Chondrocyte (in vitro differentiated cells): ENCODE results near the gene PYGB. TPM values are rescaled to one million over a fixed set of nuclear protein-coding genes. Genes with fewer than 3 reads are reported as not detected.

Source experiments
- DNase-seq: peaks from one replicate; pipeline ENCODE4 v3.0.0; 2021; ENCODE audit warnings: mixed read lengths, low spot score
- H3K27ac Mint-ChIP-seq: one replicate; pipeline ENCODE4 v1.8.0; 2021; ENCODE audit warnings: mild to moderate bottlenecking, moderate library complexity, mixed read lengths; ENCODE audit not compliant: unreplicated experiment
- H3K27me3 Mint-ChIP-seq: 2 replicates; pipeline ENCODE4 v1.8.0; 2021; ENCODE audit warnings: low read depth, mixed read lengths
- H3K36me3 Mint-ChIP-seq: 2 replicates; pipeline ENCODE4 v1.8.0; 2021; ENCODE audit warnings: low read depth, mixed read lengths
- H3K4me1 Mint-ChIP-seq: 2 replicates; pipeline ENCODE4 v1.8.0; 2021; ENCODE audit warnings: low read depth, mild to moderate bottlenecking, mixed read lengths
- H3K4me3 Mint-ChIP-seq: one replicate; pipeline ENCODE4 v1.8.0; 2021; ENCODE audit warnings: mild to moderate bottlenecking, moderate library complexity, mixed read lengths; ENCODE audit not compliant: unreplicated experiment
- H3K9me3 Mint-ChIP-seq: 2 replicates; pipeline ENCODE4 v1.8.0; 2021; ENCODE audit warnings: low read depth, mixed read lengths
- CTCF ChIP-seq: fragments of 200-600 bp; sonication (generic); IDR thresholded peaks from 2 replicates; pipeline ENCODE4 v1.5.0; 2021; ENCODE audit warnings: antibody characterized with exemption, mild to moderate bottlenecking, moderate library complexity
- total RNA-seq: library from RNA; stranded (reverse); gene quantifications from 3 replicates; pipeline ENCODE4 v1.2.1, GENCODE V29; 2021

The PYGB gene
- total RNA-seq, 1 donor from 2014 or later = 171 TPM

- no peak for TF ChIP-seq CTCF
- Mint-ChIP-seq H3K27ac (no peak overlapping the region), H3K4me3 (no peak overlapping the region), H3K9me3 (no peaks in the 10 kb centered on the region), H3K27me3 (no peaks in the 10 kb centered on the region), H3K36me3 (no peaks in the 10 kb centered on the region), H3K4me1 (peaks cover 9% of the 10 kb centered on the region)
- no peak for DNase-seq
Observed at GRCh38 chr20:25341716-25342680, 94.1 kb downstream of the PYGB start.

- H3K27me3 Mint-ChIP-seq = no peaks in the 10 kb centered on the region
- no peak for DNase-seq
- H3K27ac Mint-ChIP-seq = no peak overlapping the region
- H3K9me3 Mint-ChIP-seq = no peaks in the 10 kb centered on the region
- no peak for TF ChIP-seq CTCF
- no peak overlapping the region for H3K4me3 Mint-ChIP-seq
- peaks cover 6% of the 10 kb centered on the region for H3K4me1 Mint-ChIP-seq
- no peaks in the 10 kb centered on the region for H3K36me3 Mint-ChIP-seq
Observed at GRCh38 chr20:25344634-25345033, 96.7 kb downstream of the PYGB start.

GRCh38 chr20:25345721-25346120 lies 97.8 kb downstream of the PYGB start:
- no peak for DNase-seq
- H3K36me3 Mint-ChIP-seq = no peaks in the 10 kb centered on the region
- H3K9me3 Mint-ChIP-seq = no peaks in the 10 kb centered on the region
- no peak overlapping the region for H3K27ac Mint-ChIP-seq
- H3K27me3 Mint-ChIP-seq = no peaks in the 10 kb centered on the region
- H3K4me1 Mint-ChIP-seq = peaks cover 6% of the 10 kb centered on the region
- TF ChIP-seq CTCF = no peak
- no peak overlapping the region for H3K4me3 Mint-ChIP-seq

GRCh38 chr20:25346349-25346748 lies 98.5 kb downstream of the PYGB start:
- H3K4me1 Mint-ChIP-seq = peaks cover 6% of the 10 kb centered on the region
- no peak overlapping the region for H3K4me3 Mint-ChIP-seq
- no peaks in the 10 kb centered on the region for H3K27me3 Mint-ChIP-seq
- no peaks in the 10 kb centered on the region for H3K9me3 Mint-ChIP-seq
- no peaks in the 10 kb centered on the region for H3K36me3 Mint-ChIP-seq
- no peak overlapping the region for H3K27ac Mint-ChIP-seq
- no peak for TF ChIP-seq CTCF
- no peak for DNase-seq

Other genes with a start within 250 kb of the PYGB start
- gene ACSS1, start 189.9 kb upstream of the PYGB start, total RNA-seq = 1.5 to 5.5 TPM (median 5.5 TPM) in 3 replicates
- gene VSX1, start 165.9 kb upstream of the PYGB start, total RNA-seq = not detected in 3 replicates
- gene ENTPD6, start 52.4 kb upstream of the PYGB start, total RNA-seq = 42.2 to 53.5 TPM (median 50.3 TPM) in 3 replicates
- gene ABHD12, start 142.8 kb downstream of the PYGB start, total RNA-seq = 45.4 to 49.4 TPM (median 48.8 TPM) in 3 replicates
- gene GINS1, start 159.6 kb downstream of the PYGB start, total RNA-seq = 3.5 to 7.3 TPM (median 4.9 TPM) in 3 replicates